GM12891 (cell line): ENCODE results near the gene MEGF10.

Experiments
- DNase-seq: peaks from one replicate; pipeline ENCODE4 v3.0.0; 2011; ENCODE audit warnings: low spot score; ENCODE audit not compliant: insufficient read length
- FAIRE-seq: peaks from 2 replicates; lab custom pipeline; 2011; peaks lifted over from hg19 to GRCh38; lab: Jason Lieb, UNC
- PAX5 ChIP-seq: IDR thresholded peaks from 2 replicates; pipeline ENCODE4 v1.6.1; 2011; ENCODE audit warnings: low read length, moderate library complexity, mild to moderate bottlenecking; ENCODE audit not compliant: insufficient read depth, severe bottlenecking
- POLR2A ChIP-seq: IDR thresholded peaks from 2 replicates; pipeline ENCODE4 v1.6.1; 2011; ENCODE audit warnings: low read depth, low read length, control low read depth
- POLR2AphosphoS5 ChIP-seq: IDR thresholded peaks from 2 replicates; pipeline ENCODE4 v1.6.1; 2011; ENCODE audit warnings: low read depth, low read length, control low read depth
- POU2F2 ChIP-seq: IDR thresholded peaks from 2 replicates; pipeline ENCODE4 v1.6.1; 2011; ENCODE audit warnings: low read depth, mild to moderate bottlenecking, control low read depth, low read length, moderate library complexity
- SPI1 ChIP-seq: IDR thresholded peaks from 2 replicates; pipeline ENCODE4 v1.6.1; 2011; ENCODE audit warnings: low read depth, low read length, control low read depth
- TAF1 ChIP-seq: IDR thresholded peaks from 2 replicates; pipeline ENCODE4 v1.6.1; 2011; ENCODE audit warnings: low read depth, low read length, control low read depth

The MEGF10 gene

GRCh38 chr5:127406326-127407121, 115.9 kb downstream of the MEGF10 start:
- FAIRE-seq (no peak), DNase-seq (no peak)
- TF ChIP-seq PAX5 (no peak), POLR2A (no peak), POU2F2 (no peak), TAF1 (no peak), POLR2AphosphoS5 (no peak), SPI1 (no peak)

- FAIRE-seq, result no peak
- TF ChIP-seq POLR2A, result no peak
- no peak for TF ChIP-seq POLR2AphosphoS5
- TF ChIP-seq TAF1, result no peak
- no peak for TF ChIP-seq SPI1
- TF ChIP-seq POU2F2, result no peak
- no peak for TF ChIP-seq PAX5
- DNase-seq, result no peak
These were observed 118.8 kb downstream of the MEGF10 start for GRCh38 chr5:127409246-127409917.

GRCh38 chr5:127409921-127410675, 119.5 kb downstream of the MEGF10 start:
- DNase-seq (no peak), FAIRE-seq (peak; percentile 77)
- TF ChIP-seq SPI1 (no peak), POLR2A (no peak), TAF1 (no peak), PAX5 (no peak), POLR2AphosphoS5 (no peak), POU2F2 (no peak)

- DNase-seq (no peak), FAIRE-seq (peak; percentile 85)
These were observed 120.4 kb downstream of the MEGF10 start for GRCh38 chr5:127410959-127411358.

GRCh38 chr5:127411381-127411780, 120.8 kb downstream of the MEGF10 start:
- DNase-seq (no peak), FAIRE-seq (no peak)
- TF ChIP-seq SPI1 (no peak), PAX5 (no peak), POLR2AphosphoS5 (no peak), POLR2A (no peak), TAF1 (no peak), POU2F2 (no peak)

More at GRCh38 chr5:127410959-127411358, 120.4 kb downstream of the MEGF10 start:
- TF ChIP-seq PAX5, result no peak
- no peak for TF ChIP-seq TAF1
- TF ChIP-seq POLR2A, result no peak
- TF ChIP-seq POU2F2, result no peak
- peak; percentile 85 for TF ChIP-seq SPI1
- TF ChIP-seq POLR2AphosphoS5, result no peak

- no peak for DNase-seq
- TF ChIP-seq POLR2AphosphoS5 (no peak), POU2F2 (no peak), POLR2A (no peak), SPI1 (no peak), PAX5 (no peak)
- FAIRE-seq, result no peak
These were observed 122.1 kb downstream of the MEGF10 start for GRCh38 chr5:127412698-127413097.

- FAIRE-seq, result no peak
- DNase-seq, result no peak
These were observed 124.4 kb downstream of the MEGF10 start for GRCh38 chr5:127415034-127415433.

GRCh38 chr5:127416906-127417305, 126.3 kb downstream of the MEGF10 start:
- TF ChIP-seq POLR2A (no peak), SPI1 (no peak), POU2F2 (no peak), PAX5 (no peak), POLR2AphosphoS5 (no peak), TAF1 (no peak)
- DNase-seq (no peak), FAIRE-seq (no peak)

More at GRCh38 chr5:127415034-127415433, 124.4 kb downstream of the MEGF10 start:
- TF ChIP-seq SPI1, result no peak
- no peak for TF ChIP-seq POU2F2
- TF ChIP-seq POLR2AphosphoS5, result no peak
- TF ChIP-seq POLR2A, result no peak
- no peak for TF ChIP-seq TAF1
- no peak for TF ChIP-seq PAX5

- no peak for FAIRE-seq
- TF ChIP-seq SPI1 (no peak), POLR2AphosphoS5 (no peak), TAF1 (no peak), POLR2A (no peak), PAX5 (no peak), POU2F2 (no peak)
- DNase-seq, result no peak
These were observed 126.9 kb downstream of the MEGF10 start for GRCh38 chr5:127417528-127417927.

- no peak for FAIRE-seq
- TF ChIP-seq POLR2AphosphoS5, result no peak
These were observed 127.8 kb downstream of the MEGF10 start for GRCh38 chr5:127418367-127418766.

More at GRCh38 chr5:127418367-127418766, 127.8 kb downstream of the MEGF10 start:
- no peak for DNase-seq
